Measurements from ENCODE around the gene AADAC.
"Not testable (repeated sequence)": the region's sequence is repeated elsewhere in the genome, so short reads cannot be mapped to it uniquely, and the experiment has no call there.

Gene AADAC

GRCh38 chr3:151813799-151814198 is at the start of gene AADAC:
Gene AADAC (plus strand): TSS chr3:151814116. CDS start chr3:151814163, 47 bp downstream.
- no peak for DNase-seq

- DNase-seq: not testable (repeated sequence)
Measured at GRCh38 chr3:151764699-151765098, 49.2 kb upstream of the AADAC start.

- peak in 1 of 2 experiments; percentile 58 for DNase-seq
Measured at GRCh38 chr3:151765685-151766084, 48.2 kb upstream of the AADAC start.

- peak; percentile 49 to 88 for DNase-seq
Measured at GRCh38 chr3:151766454-151766853, 47.5 kb upstream of the AADAC start.

- DNase-seq: peak in 1 of 2 experiments; percentile 27
Measured at GRCh38 chr3:151768393-151768930, 45.5 kb upstream of the AADAC start.

- no peak for DNase-seq
Measured at GRCh38 chr3:151769175-151769574, 44.7 kb upstream of the AADAC start.

- DNase-seq: no peak
Measured at GRCh38 chr3:151770956-151771355, 43.0 kb upstream of the AADAC start.

- DNase-seq: no peak
Measured at GRCh38 chr3:151772825-151773480, 41.0 kb upstream of the AADAC start.

GRCh38 chr3:151774235-151774634 is 39.7 kb upstream of the AADAC start:
- DNase-seq: no peak

GRCh38 chr3:151774910-151775309 is 39.0 kb upstream of the AADAC start:
- no peak for DNase-seq

GRCh38 chr3:151775314-151776258 is 38.3 kb upstream of the AADAC start:
- no peak for DNase-seq

- no peak for DNase-seq
Measured at GRCh38 chr3:151776259-151776740, 37.6 kb upstream of the AADAC start.

- DNase-seq: no peak
Measured at GRCh38 chr3:151777880-151778279, 36.0 kb upstream of the AADAC start.

GRCh38 chr3:151787626-151788025 is 26.3 kb upstream of the AADAC start:
- DNase-seq: no peak

GRCh38 chr3:151788401-151788800 is 25.5 kb upstream of the AADAC start:
- DNase-seq: no peak

GRCh38 chr3:151789853-151790463 is 24.0 kb upstream of the AADAC start:
- no peak for DNase-seq

GRCh38 chr3:151790763-151791162 is 23.2 kb upstream of the AADAC start:
- not testable (repeated sequence) for DNase-seq

GRCh38 chr3:151792411-151792810 is 21.5 kb upstream of the AADAC start:
- DNase-seq: no peak

- no peak for DNase-seq
Measured at GRCh38 chr3:151793636-151794035, 20.3 kb upstream of the AADAC start.

- DNase-seq: no peak
Measured at GRCh38 chr3:151794080-151794479, 19.8 kb upstream of the AADAC start.

- peak in 1 of 2 experiments; percentile 26 for DNase-seq
Measured at GRCh38 chr3:151795276-151795675, 18.6 kb upstream of the AADAC start.

GRCh38 chr3:151796105-151796680 is 17.7 kb upstream of the AADAC start:
- DNase-seq: no peak

- no peak for DNase-seq
Measured at GRCh38 chr3:151798466-151798865, 15.4 kb upstream of the AADAC start.
